H54 (cell line): Measurements from ENCODE around the gene AQP4.

Experiments
- DNase-seq: peaks from one replicate; pipeline ENCODE4 v3.0.0; 2011; ENCODE audit warnings: low spot score, mixed read lengths; ENCODE audit not compliant: insufficient read length
- FAIRE-seq: peaks from 3 replicates; lab custom pipeline; 2011; peaks lifted over from hg19 to GRCh38; lab: Jason Lieb, UNC
- POLR2A ChIP-seq: IDR thresholded peaks from 2 replicates; pipeline ENCODE4 v1.6.1; 2011; ENCODE audit warnings: low read depth, mild to moderate bottlenecking, low read length

AQP4 gene

GRCh38 chr18:26864658-26865057 lies 849 bp downstream of the AQP4 start:
- no peak for TF ChIP-seq POLR2A
- FAIRE-seq: no peak
- DNase-seq: no peak

- FAIRE-seq: no peak
- no peak for TF ChIP-seq POLR2A
- no peak for DNase-seq
Measured at GRCh38 chr18:26863921-26864497, 1.5 kb downstream of the AQP4 start.

- no peak for TF ChIP-seq POLR2A
- DNase-seq: no peak
- no peak for FAIRE-seq
Measured at GRCh38 chr18:26863122-26863879, 2.2 kb downstream of the AQP4 start.

GRCh38 chr18:26862084-26862483 lies 3.4 kb downstream of the AQP4 start:
- DNase-seq: no peak
- no peak for TF ChIP-seq POLR2A
- no peak for FAIRE-seq

GRCh38 chr18:26854292-26854881 lies 11.1 kb downstream of the AQP4 start:
- FAIRE-seq: no peak
- no peak for TF ChIP-seq POLR2A
- DNase-seq: no peak

- no peak for DNase-seq
- no peak for TF ChIP-seq POLR2A
- no peak for FAIRE-seq
Measured at GRCh38 chr18:26853401-26853800, 12.1 kb downstream of the AQP4 start.

GRCh38 chr18:26843760-26844159 lies 21.7 kb downstream of the AQP4 start:
- DNase-seq (no peak), FAIRE-seq (no peak)
- no peak for TF ChIP-seq POLR2A

GRCh38 chr18:26840965-26841364 lies 24.5 kb downstream of the AQP4 start:
- DNase-seq: no peak
- no peak for TF ChIP-seq POLR2A
- FAIRE-seq: no peak

- DNase-seq: no peak
- TF ChIP-seq POLR2A: no peak
- FAIRE-seq: no peak
Measured at GRCh38 chr18:26839609-26840008, 25.9 kb downstream of the AQP4 start.

- TF ChIP-seq POLR2A: no peak
- FAIRE-seq: no peak
- no peak for DNase-seq
Measured at GRCh38 chr18:26832302-26832701, 33.2 kb downstream of the AQP4 start.

GRCh38 chr18:26827581-26827980 lies 37.9 kb downstream of the AQP4 start:
- DNase-seq: no peak
- no peak for FAIRE-seq

GRCh38 chr18:26826656-26827235 lies 38.8 kb downstream of the AQP4 start:
- TF ChIP-seq POLR2A: no peak
- FAIRE-seq (no peak), DNase-seq (no peak)

More at GRCh38 chr18:26827581-26827980, 37.9 kb downstream of the AQP4 start:
- TF ChIP-seq POLR2A: no peak

GRCh38 chr18:26821181-26821580 lies 44.3 kb downstream of the AQP4 start:
- no peak for DNase-seq
- no peak for FAIRE-seq
- TF ChIP-seq POLR2A: no peak

GRCh38 chr18:26819046-26819445 lies 46.5 kb downstream of the AQP4 start:
- DNase-seq (no peak), FAIRE-seq (no peak)
- TF ChIP-seq POLR2A: no peak
